Keratinocyte (primary cell): ENCODE results near the gene C1orf122. TPM values are rescaled to one million over a fixed set of nuclear protein-coding genes. Genes with fewer than 3 reads are reported as not detected.

ENCODE experiments used
- DNase-seq: peaks from one replicate; pipeline ENCODE4 v3.0.0-alpha.2; 2011; ENCODE audit warnings: low read depth, missing footprints, low spot score
- FAIRE-seq: peaks from 2 replicates; lab custom pipeline; 2011; peaks lifted over from hg19 to GRCh38; lab: Jason Lieb, UNC
- H2AFZ ChIP-seq: 2 replicates; pipeline ENCODE4 v1.6.0; 2012; ENCODE audit warnings: low read length, control low read depth, inconsistent platforms; ENCODE audit not compliant: control insufficient read depth
- H3K27ac ChIP-seq: 2 replicates; pipeline ENCODE4 v1.5.1; 2011; ENCODE audit warnings: low read length; ENCODE audit not compliant: control insufficient read depth, insufficient read depth
- H3K27me3 ChIP-seq: 3 replicates; pipeline ENCODE4 v1.6.0; 2011; ENCODE audit warnings: low read length; ENCODE audit not compliant: control insufficient read depth, insufficient read depth; ENCODE audit errors: extremely low read depth
- H3K36me3 ChIP-seq, 2 experiments: 2 replicates in 1 of 2; 3 replicates in 1 of 2; pipeline ENCODE4 v1.5.1; 2011; ENCODE audit warnings: low read length in 2 of 2, mild to moderate bottlenecking in 1 of 2; ENCODE audit not compliant: control insufficient read depth in 2 of 2, insufficient read depth in 2 of 2; ENCODE audit errors: extremely low read depth in 1 of 2
- H3K4me1 ChIP-seq: 3 replicates; pipeline ENCODE4 v1.5.1; 2011; ENCODE audit warnings: low read length; ENCODE audit not compliant: control insufficient read depth, insufficient read depth; ENCODE audit errors: extremely low read depth
- H3K4me2 ChIP-seq: 3 replicates; pipeline ENCODE4 v1.6.0; 2011; ENCODE audit warnings: low read depth, low read length; ENCODE audit not compliant: control insufficient read depth, insufficient read depth; ENCODE audit errors: extremely low read depth
- H3K4me3 ChIP-seq, 3 experiments: fragments of 200-600 bp in 1 of 3; sonication (generic) in 1 of 3; 2 replicates in 2 of 3; 3 replicates in 1 of 3; pipeline ENCODE4 v1.5.1; 2011 to 2016; ENCODE audit warnings: low read length in 3 of 3, mild to moderate bottlenecking in 3 of 3, control low read depth in 2 of 3, inconsistent platforms in 1 of 3, low read depth in 1 of 3, mixed read lengths in 1 of 3, mixed run types in 1 of 3, moderate library complexity in 1 of 3; ENCODE audit not compliant: control insufficient read depth in 2 of 3, insufficient read depth in 2 of 3; ENCODE audit errors: extremely low read depth in 1 of 3
- H3K79me2 ChIP-seq: 2 replicates; pipeline ENCODE4 v1.6.0; 2012; ENCODE audit warnings: low read length; ENCODE audit not compliant: control insufficient read depth, insufficient read depth
- H3K9ac ChIP-seq: 3 replicates; pipeline ENCODE4 v1.6.0; 2011; ENCODE audit warnings: low read length; ENCODE audit not compliant: control insufficient read depth, insufficient read depth; ENCODE audit errors: extremely low read depth
- H3K9me1 ChIP-seq: 3 replicates; pipeline ENCODE4 v1.6.0; 2011; ENCODE audit warnings: low read length; ENCODE audit not compliant: control insufficient read depth, insufficient read depth; ENCODE audit errors: extremely low read depth
- H3K9me3 ChIP-seq: 2 replicates; pipeline ENCODE4 v1.5.1; 2012; ENCODE audit warnings: low read depth, low read length; ENCODE audit not compliant: control insufficient read depth
- H4K20me1 ChIP-seq: 3 replicates; pipeline ENCODE4 v1.6.0; 2011; ENCODE audit warnings: low read length; ENCODE audit not compliant: control insufficient read depth, insufficient read depth; ENCODE audit errors: extremely low read depth
- CTCF ChIP-seq, 3 experiments: IDR thresholded peaks in 1 of 3; conservative IDR thresholded peaks in 1 of 3; optimal IDR thresholded peaks in 1 of 3; 2 replicates in 2 of 3; 3 replicates in 1 of 3; pipeline versions ENCODE3 to v1.5.1; 2011; ENCODE audit warnings: low read length in 3 of 3, mild to moderate bottlenecking in 3 of 3, moderate library complexity in 2 of 3, control low read depth in 1 of 3, inconsistent platforms in 1 of 3; ENCODE audit not compliant: insufficient read depth in 2 of 3; ENCODE audit errors: extremely low read depth in 1 of 3
- EZH2 ChIP-seq: IDR thresholded peaks from one replicate; pipeline ENCODE4 v1.6.1; 2012; ENCODE audit warnings: inconsistent platforms, mild to moderate bottlenecking, low read length, moderate library complexity
- dilution Hi-C: fragments of 300-500 bp; cut with MboI; formaldehyde crosslinking; loops from one replicate; pipeline ENCODE4 v1.7.0; 2020; ENCODE audit warnings: low sequenced_read_pairs; ENCODE audit not compliant: extremely low pct_ligation_motif_present
- polyA plus RNA-seq, 5 experiments: library from polyadenylated mRNA; depleted of rRNA in 3 of 5; stranded (reverse) in 3 of 5; stranded (forward) in 1 of 5; unstranded in 1 of 5; fragments of >200 nt; gene quantifications; 1 replicate in 1 of 5; 2 replicates in 3 of 5; 3 replicates in 1 of 5; pipeline versions ENCODE4 v1.2.1 to v1.2.3, GENCODE V29; 2011 to 2012; ENCODE audit warnings: missing spikeins in 2 of 5, low read depth in 1 of 5, low replicate concordance in 1 of 5

C1orf122 gene
- polyA plus RNA-seq, 1 donor (not counting 4 experiments of a cell fraction or from before 2014, with no cell fraction given), result 25.8 TPM

- no peak overlapping the region for H3K4me3 ChIP-seq
- no peak overlapping the region for H3K27ac ChIP-seq
- H3K79me2 ChIP-seq, result peaks cover 29% of the 10 kb centered on the region
- H4K20me1 ChIP-seq, result peaks cover 4% of the 10 kb centered on the region
- no peak for DNase-seq
- FAIRE-seq, result no peak
- no peaks in the 10 kb centered on the region for H3K9me1 ChIP-seq
- no peaks in the 10 kb centered on the region for H3K27me3 ChIP-seq
- peaks cover 20 to 34% of the 10 kb centered on the region in 2 experiments for H3K36me3 ChIP-seq
- H3K4me2 ChIP-seq, result no peak overlapping the region
- no peaks in the 10 kb centered on the region for H3K4me1 ChIP-seq
- no peaks in the 10 kb centered on the region for H3K9me3 ChIP-seq
- dilution Hi-C loops, result no loop called here
- no peak overlapping the region for H2AFZ ChIP-seq
- TF ChIP-seq EZH2, result no peak
- TF ChIP-seq CTCF (optimal IDR thresholded peaks at IDR 0.05 in 1 of 3, IDR thresholded peaks at IDR 0.05 in 1 of 3, conservative IDR thresholded peaks at IDR 0.05 in 1 of 3; ENCODE audit: extremely low read depth in 1 of 3, insufficient read depth in 2 of 3, low read length in 3 of 3), result no peak
- no peak overlapping the region for H3K9ac ChIP-seq
These were observed 33.1 kb downstream of the C1orf122 start for GRCh38 chr1:37840711-37841110.

- Histone ChIP-seq H3K79me2 (peaks cover 32% of the 10 kb centered on the region), H3K27ac (no peak overlapping the region), H3K9ac (no peak overlapping the region), H3K36me3 (peaks cover 20 to 29% of the 10 kb centered on the region in 2 experiments), H3K4me3 (no peak overlapping the region), H2AFZ (no peak overlapping the region), H3K4me1 (no peaks in the 10 kb centered on the region), H3K9me1 (no peaks in the 10 kb centered on the region), H3K9me3 (no peaks in the 10 kb centered on the region), H3K27me3 (no peaks in the 10 kb centered on the region), H4K20me1 (peaks cover 4% of the 10 kb centered on the region), H3K4me2 (no peak overlapping the region)
- dilution Hi-C loops, result no loop called here
- no peak for FAIRE-seq
- DNase-seq, result no peak
- TF ChIP-seq CTCF (optimal IDR thresholded peaks at IDR 0.05 in 1 of 3, IDR thresholded peaks at IDR 0.05 in 1 of 3, conservative IDR thresholded peaks at IDR 0.05 in 1 of 3; ENCODE audit: extremely low read depth in 1 of 3, insufficient read depth in 2 of 3, low read length in 3 of 3), result no peak
- TF ChIP-seq EZH2, result no peak
These were observed 34.1 kb downstream of the C1orf122 start for GRCh38 chr1:37841652-37842051.
